Keratinocyte (primary cell): Measurements from ENCODE around the gene PRDM4. TPM values are rescaled to one million over a fixed set of nuclear protein-coding genes. Genes with fewer than 3 reads are reported as not detected.

Experiments used
- DNase-seq: peaks from one replicate; pipeline ENCODE4 v3.0.0-alpha.2; 2011; ENCODE audit warnings: low read depth, missing footprints, low spot score
- FAIRE-seq: peaks from 2 replicates; lab custom pipeline; 2011; peaks lifted over from hg19 to GRCh38; lab: Jason Lieb, UNC
- H2AFZ ChIP-seq: 2 replicates; pipeline ENCODE4 v1.6.0; 2012; ENCODE audit warnings: low read length, control low read depth, inconsistent platforms; ENCODE audit not compliant: control insufficient read depth
- H3K27ac ChIP-seq: 2 replicates; pipeline ENCODE4 v1.5.1; 2011; ENCODE audit warnings: low read length; ENCODE audit not compliant: control insufficient read depth, insufficient read depth
- H3K27me3 ChIP-seq: 3 replicates; pipeline ENCODE4 v1.6.0; 2011; ENCODE audit warnings: low read length; ENCODE audit not compliant: control insufficient read depth, insufficient read depth; ENCODE audit errors: extremely low read depth
- H3K36me3 ChIP-seq, 2 experiments: 2 replicates in 1 of 2; 3 replicates in 1 of 2; pipeline ENCODE4 v1.5.1; 2011; ENCODE audit warnings: low read length in 2 of 2, mild to moderate bottlenecking in 1 of 2; ENCODE audit not compliant: control insufficient read depth in 2 of 2, insufficient read depth in 2 of 2; ENCODE audit errors: extremely low read depth in 1 of 2
- H3K4me1 ChIP-seq: 3 replicates; pipeline ENCODE4 v1.5.1; 2011; ENCODE audit warnings: low read length; ENCODE audit not compliant: control insufficient read depth, insufficient read depth; ENCODE audit errors: extremely low read depth
- H3K4me2 ChIP-seq: 3 replicates; pipeline ENCODE4 v1.6.0; 2011; ENCODE audit warnings: low read depth, low read length; ENCODE audit not compliant: control insufficient read depth, insufficient read depth; ENCODE audit errors: extremely low read depth
- H3K4me3 ChIP-seq, 3 experiments: fragments of 200-600 bp in 1 of 3; sonication (generic) in 1 of 3; 2 replicates in 2 of 3; 3 replicates in 1 of 3; pipeline ENCODE4 v1.5.1; 2011 to 2016; ENCODE audit warnings: low read length in 3 of 3, mild to moderate bottlenecking in 3 of 3, control low read depth in 2 of 3, inconsistent platforms in 1 of 3, low read depth in 1 of 3, mixed read lengths in 1 of 3, mixed run types in 1 of 3, moderate library complexity in 1 of 3; ENCODE audit not compliant: control insufficient read depth in 2 of 3, insufficient read depth in 2 of 3; ENCODE audit errors: extremely low read depth in 1 of 3
- H3K79me2 ChIP-seq: 2 replicates; pipeline ENCODE4 v1.6.0; 2012; ENCODE audit warnings: low read length; ENCODE audit not compliant: control insufficient read depth, insufficient read depth
- H3K9ac ChIP-seq: 3 replicates; pipeline ENCODE4 v1.6.0; 2011; ENCODE audit warnings: low read length; ENCODE audit not compliant: control insufficient read depth, insufficient read depth; ENCODE audit errors: extremely low read depth
- H3K9me1 ChIP-seq: 3 replicates; pipeline ENCODE4 v1.6.0; 2011; ENCODE audit warnings: low read length; ENCODE audit not compliant: control insufficient read depth, insufficient read depth; ENCODE audit errors: extremely low read depth
- H3K9me3 ChIP-seq: 2 replicates; pipeline ENCODE4 v1.5.1; 2012; ENCODE audit warnings: low read depth, low read length; ENCODE audit not compliant: control insufficient read depth
- H4K20me1 ChIP-seq: 3 replicates; pipeline ENCODE4 v1.6.0; 2011; ENCODE audit warnings: low read length; ENCODE audit not compliant: control insufficient read depth, insufficient read depth; ENCODE audit errors: extremely low read depth
- EZH2 ChIP-seq: IDR thresholded peaks from one replicate; pipeline ENCODE4 v1.6.1; 2012; ENCODE audit warnings: inconsistent platforms, mild to moderate bottlenecking, low read length, moderate library complexity
- dilution Hi-C: fragments of 300-500 bp; cut with MboI; formaldehyde crosslinking; loops from one replicate; pipeline ENCODE4 v1.7.0; 2020; ENCODE audit warnings: low sequenced_read_pairs; ENCODE audit not compliant: extremely low pct_ligation_motif_present
- polyA plus RNA-seq, 5 experiments: library from polyadenylated mRNA; depleted of rRNA in 3 of 5; stranded (reverse) in 3 of 5; stranded (forward) in 1 of 5; unstranded in 1 of 5; fragments of >200 nt; gene quantifications; 1 replicate in 1 of 5; 2 replicates in 3 of 5; 3 replicates in 1 of 5; pipeline versions ENCODE4 v1.2.1 to v1.2.3, GENCODE V29; 2011 to 2012; ENCODE audit warnings: missing spikeins in 2 of 5, low read depth in 1 of 5, low replicate concordance in 1 of 5
- TF ChIP-seq, protein P1 (sequence below), 3 experiments: IDR thresholded peaks in 1 of 3; conservative IDR thresholded peaks in 1 of 3; optimal IDR thresholded peaks in 1 of 3; 2 replicates in 2 of 3; 3 replicates in 1 of 3; pipeline versions ENCODE3 to v1.5.1; 2011; ENCODE audit warnings: low read length in 3 of 3, mild to moderate bottlenecking in 3 of 3, moderate library complexity in 2 of 3, control low read depth in 1 of 3, inconsistent platforms in 1 of 3; ENCODE audit not compliant: insufficient read depth in 2 of 3; ENCODE audit errors: extremely low read depth in 1 of 3

The PRDM4 gene
- polyA plus RNA-seq, 1 donor (not counting 4 experiments of a cell fraction or from before 2014, with no cell fraction given), result 26.5 TPM

DNA sequence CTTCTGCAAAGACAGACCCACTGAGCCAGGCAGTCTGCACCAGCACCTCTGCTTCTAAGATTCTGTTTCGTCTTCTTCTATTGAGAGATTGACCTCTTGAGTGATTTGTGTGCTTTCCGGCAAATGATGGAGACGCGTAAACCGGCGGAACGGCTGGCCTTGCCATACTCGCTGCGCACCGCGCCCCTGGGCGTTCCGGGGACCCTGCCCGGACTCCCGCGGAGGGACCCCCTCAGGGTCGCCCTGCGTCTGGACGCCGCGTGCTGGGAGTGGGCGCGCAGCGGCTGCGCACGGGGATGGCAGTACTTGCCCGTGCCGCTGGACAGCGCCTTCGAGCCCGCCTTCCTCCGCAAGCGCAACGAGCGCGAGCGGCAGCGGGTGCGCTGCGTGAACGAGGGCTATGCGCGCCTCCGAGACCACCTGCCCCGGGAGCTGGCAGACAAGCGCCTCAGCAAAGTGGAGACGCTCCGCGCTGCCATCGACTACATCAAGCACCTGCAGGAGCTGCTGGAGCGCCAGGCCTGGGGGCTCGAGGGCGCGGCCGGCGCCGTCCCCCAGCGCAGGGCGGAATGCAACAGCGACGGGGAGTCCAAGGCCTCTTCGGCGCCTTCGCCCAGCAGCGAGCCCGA, 14.3 kb upstream of the PRDM4 start:
- Histone ChIP-seq H3K4me3 (no peak overlapping the region), H3K9me3 (no peaks in the 10 kb centered on the region), H3K9me1 (no peaks in the 10 kb centered on the region), H2AFZ (no peak overlapping the region), H3K4me1 (peaks cover 3% of the 10 kb centered on the region), H3K9ac (no peak overlapping the region), H4K20me1 (no peaks in the 10 kb centered on the region), H3K4me2 (no peak overlapping the region), H3K27ac (no peak overlapping the region), H3K27me3 (peaks cover 44% of the 10 kb centered on the region), H3K36me3 (no peaks in the 10 kb centered on the region), H3K79me2 (no peaks in the 10 kb centered on the region)
- dilution Hi-C loops, result no loop called here
- TF ChIP-seq, protein P1, sequence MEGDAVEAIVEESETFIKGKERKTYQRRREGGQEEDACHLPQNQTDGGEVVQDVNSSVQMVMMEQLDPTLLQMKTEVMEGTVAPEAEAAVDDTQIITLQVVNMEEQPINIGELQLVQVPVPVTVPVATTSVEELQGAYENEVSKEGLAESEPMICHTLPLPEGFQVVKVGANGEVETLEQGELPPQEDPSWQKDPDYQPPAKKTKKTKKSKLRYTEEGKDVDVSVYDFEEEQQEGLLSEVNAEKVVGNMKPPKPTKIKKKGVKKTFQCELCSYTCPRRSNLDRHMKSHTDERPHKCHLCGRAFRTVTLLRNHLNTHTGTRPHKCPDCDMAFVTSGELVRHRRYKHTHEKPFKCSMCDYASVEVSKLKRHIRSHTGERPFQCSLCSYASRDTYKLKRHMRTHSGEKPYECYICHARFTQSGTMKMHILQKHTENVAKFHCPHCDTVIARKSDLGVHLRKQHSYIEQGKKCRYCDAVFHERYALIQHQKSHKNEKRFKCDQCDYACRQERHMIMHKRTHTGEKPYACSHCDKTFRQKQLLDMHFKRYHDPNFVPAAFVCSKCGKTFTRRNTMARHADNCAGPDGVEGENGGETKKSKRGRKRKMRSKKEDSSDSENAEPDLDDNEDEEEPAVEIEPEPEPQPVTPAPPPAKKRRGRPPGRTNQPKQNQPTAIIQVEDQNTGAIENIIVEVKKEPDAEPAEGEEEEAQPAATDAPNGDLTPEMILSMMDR (optimal IDR thresholded peaks at IDR 0.05 in 1 of 3, IDR thresholded peaks at IDR 0.05 in 1 of 3, conservative IDR thresholded peaks at IDR 0.05 in 1 of 3; ENCODE audit: extremely low read depth in 1 of 3, insufficient read depth in 2 of 3, low read length in 3 of 3), result peak in 2 of 3 experiments; percentile 17 to 27
- peak; percentile 88 for TF ChIP-seq EZH2
- FAIRE-seq (no peak), DNase-seq (no peak)

DNA sequence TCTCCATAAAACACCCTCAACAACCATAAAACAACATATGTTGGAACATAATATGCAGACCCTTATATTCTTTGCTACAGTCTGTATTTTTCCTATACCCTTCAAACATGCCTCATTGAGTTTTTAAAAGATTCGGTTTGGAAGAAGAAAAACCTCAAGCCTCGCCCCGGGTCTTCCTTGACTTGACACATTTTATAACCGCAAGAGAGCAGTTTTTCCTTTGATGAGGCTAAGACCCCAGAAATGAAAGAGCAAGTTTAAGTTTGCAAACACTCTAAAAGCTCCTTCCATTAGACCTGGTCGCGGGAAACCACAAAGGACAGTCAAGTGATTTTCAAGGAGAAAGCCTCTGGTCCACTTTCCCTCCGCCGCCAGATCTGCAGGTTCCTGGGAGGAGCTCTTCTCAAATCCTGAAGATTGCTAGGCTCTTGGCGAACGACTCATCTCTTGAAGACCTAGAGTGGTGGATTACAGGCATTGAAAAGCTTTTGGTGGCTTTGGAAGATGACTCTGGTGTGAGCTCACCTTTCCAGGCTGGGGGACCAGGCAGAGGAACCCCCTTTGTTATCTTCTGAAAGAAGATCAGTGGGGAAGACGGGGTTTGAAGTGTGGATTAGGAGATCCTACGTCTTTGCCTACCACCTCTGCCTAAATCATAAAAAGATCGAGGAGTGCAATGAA, 13.6 kb upstream of the PRDM4 start, which contains the start of gene ASCL4:
ASCL4 (plus strand) TSS at position 356 of the 681 bp plus-strand sequence. CDS start 515 bp downstream, outside the sequence.
- Histone ChIP-seq H3K79me2 (no peaks in the 10 kb centered on the region), H4K20me1 (no peaks in the 10 kb centered on the region), H3K4me2 (no peak within 1 kb of the TSS), H3K4me3 (no peak within 1 kb of the TSS), H3K9ac (no peak within 1 kb of the TSS), H3K4me1 (peaks cover 3% of the 10 kb centered on the region), H3K27me3 (peaks cover 44% of the 10 kb centered on the region), H2AFZ (no peak within 1 kb of the TSS), H3K36me3 (no peaks in the 10 kb centered on the region), H3K9me1 (no peaks in the 10 kb centered on the region), H3K9me3 (no peaks in the 10 kb centered on the region), H3K27ac (no peak within 1 kb of the TSS)
- DNase-seq, result no peak
- FAIRE-seq, result no peak
- dilution Hi-C loops, result no loop called here
- TF ChIP-seq, protein P1 (optimal IDR thresholded peaks at IDR 0.05 in 1 of 3, IDR thresholded peaks at IDR 0.05 in 1 of 3, conservative IDR thresholded peaks at IDR 0.05 in 1 of 3; ENCODE audit: extremely low read depth in 1 of 3, insufficient read depth in 2 of 3, low read length in 3 of 3), result no peak
- no peak for TF ChIP-seq EZH2
